ENCODE data around the gene CCDC142.
"Not testable (repeated sequence)": the region's sequence is repeated elsewhere in the genome, so short reads cannot be mapped to it uniquely, and the experiment has no call there.

Gene CCDC142

DNA sequence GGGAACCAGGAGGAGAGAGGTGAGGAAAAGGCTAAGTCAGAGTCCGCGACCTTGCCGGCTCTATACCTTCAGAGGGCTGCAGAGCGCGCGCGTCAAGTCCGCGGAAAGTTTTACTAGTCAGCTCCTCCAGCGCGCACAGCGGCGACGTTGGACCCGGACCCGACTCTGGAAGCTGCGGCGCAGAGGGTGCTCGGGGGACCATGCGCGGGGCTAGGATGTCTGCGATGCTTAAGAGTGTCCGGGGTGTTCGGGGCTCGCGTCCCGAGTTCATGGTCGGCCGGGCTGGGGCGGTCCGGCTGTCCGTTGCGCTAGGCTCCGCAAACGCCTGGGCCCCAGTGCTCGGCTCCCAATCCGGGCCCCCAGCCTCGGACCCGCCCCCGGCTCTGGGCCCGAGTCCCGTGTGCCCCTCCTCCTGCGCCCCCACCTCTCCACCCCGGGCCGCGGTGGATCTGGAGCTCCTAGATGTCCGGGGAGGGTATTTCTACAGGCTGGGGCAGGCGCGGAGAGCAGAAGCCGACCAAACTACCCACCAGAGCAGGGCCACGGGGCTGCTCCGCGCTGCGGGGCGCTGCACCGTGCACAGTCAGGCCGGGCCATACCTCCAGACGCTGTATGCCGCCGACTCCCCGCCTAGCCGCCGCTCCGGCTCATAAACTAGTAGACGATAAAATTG, 16.6 kb upstream of the CCDC142 start, which contains the start of gene LBX2:
LBX2 (minus strand) TSS at position 337 of the 673 bp plus-strand sequence; CDS start at position 271, 66 bp downstream.
- no peak for DNase-seq (ENCODE audit: low read depth, low spot score)

DNA sequence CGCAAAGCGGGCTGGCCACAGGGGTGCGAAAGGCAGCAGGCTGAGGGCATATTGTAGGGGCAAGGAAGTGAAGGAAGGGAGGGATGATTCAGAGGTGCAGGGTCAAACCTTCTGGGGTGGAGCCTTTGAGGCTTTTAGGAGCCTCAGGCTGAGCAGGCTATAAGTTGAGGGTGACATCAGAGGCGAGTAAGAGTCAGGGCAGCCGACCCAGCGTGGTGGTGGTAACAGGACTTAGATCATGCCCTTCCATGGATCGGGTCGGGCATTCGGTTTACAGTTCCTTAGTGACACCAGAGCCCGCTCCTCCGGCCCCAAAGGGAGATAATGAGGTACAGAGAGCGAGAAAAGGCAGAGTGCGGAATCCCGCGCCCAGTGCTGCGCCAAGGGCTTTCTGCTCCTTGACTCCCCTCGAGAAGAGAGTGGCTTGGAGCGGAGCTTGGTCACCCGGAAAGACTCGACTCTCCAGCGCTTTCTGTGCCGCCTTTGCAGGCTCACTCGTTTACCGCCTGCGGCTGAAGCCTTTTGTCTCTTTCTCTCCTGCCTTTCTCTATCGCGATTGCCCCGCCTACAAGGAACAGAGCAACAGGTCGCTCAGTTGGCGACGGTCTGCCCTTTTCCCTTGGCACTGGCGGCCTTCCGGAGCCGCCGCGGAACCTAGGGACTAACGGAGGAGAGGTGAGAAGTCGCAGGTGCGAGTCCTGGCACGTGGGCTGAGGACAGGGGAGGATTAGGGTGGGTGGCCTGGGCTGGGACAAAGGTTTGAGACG, 15.9 kb upstream of the CCDC142 start:
- DNase-seq (ENCODE audit: low read depth, low spot score), result no peak

DNA sequence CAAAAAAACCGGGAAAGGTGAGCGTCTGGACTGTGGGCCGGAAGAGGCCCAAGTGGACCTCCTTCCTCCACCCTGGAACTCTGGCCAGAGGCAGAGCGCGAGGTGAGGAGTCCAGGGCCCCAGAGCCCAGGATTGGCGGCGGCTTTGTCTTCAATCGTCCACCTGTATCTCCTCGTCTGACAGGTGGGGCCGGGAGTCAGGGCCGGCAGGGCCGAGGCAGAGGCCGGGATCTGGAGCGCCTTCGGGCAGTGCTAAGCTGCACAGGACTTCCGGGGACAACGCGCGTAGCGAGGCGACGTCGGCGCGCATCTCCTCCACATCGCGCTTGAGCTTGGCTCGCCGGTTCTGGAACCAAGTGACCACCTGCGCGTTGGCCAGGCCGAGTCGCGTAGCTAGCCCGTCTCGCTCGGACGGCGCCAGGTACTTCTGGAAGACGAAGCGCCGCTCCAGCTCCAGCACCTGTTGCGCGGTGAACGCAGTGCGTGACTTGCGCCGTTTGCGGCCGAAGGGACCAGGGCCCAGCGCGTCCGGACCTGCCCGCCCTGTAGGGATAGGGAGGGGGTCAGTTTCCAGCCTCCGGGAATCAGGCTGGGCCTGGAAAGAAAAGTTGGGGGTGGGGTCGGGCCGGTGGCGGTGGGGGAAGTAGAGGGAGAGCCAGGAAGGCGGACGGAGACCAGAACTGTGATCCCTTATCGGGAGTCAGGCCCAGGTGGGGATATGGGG, 15.1 kb upstream of the CCDC142 start:
- no peak for DNase-seq (ENCODE audit: low read depth, low spot score)

DNA sequence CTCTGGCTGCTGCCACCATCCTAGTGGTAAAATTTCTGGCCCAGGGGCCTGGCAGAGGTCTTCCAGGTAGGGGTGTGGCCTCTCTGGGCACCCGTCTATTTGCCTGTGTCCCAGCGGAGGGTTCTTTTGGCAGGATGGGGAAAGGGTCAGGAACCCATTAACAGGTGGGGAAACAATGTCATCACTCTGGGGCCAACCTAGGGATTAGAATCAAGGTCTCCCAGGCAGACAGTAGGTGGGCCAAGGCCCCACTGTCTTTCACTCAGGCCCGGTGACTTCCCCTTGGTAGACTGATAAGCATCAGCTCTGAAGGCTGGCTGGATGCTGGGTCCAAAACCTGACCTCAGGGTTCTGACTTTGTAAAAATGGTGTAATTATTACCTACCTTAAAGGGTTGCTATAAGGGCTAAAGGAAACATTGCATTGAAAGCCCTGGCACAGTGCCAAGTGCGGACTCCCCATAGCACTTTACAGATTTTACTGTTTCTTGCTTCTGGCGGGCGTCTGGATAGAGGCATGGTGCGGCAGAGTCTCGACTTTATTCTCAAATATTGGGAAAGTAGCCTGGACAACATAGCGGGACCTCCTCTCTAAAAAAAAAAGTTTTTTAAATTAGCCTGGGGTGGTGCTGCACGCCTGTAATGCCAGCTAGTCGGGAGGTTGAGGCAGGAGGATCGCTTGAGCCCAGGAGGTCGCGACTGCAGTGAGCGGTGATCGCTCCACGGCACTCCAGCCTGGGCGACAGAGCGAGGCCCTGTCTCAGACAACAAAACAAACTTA, 14.4 kb upstream of the CCDC142 start:
- no peak for DNase-seq (ENCODE audit: low read depth, low spot score)

DNA sequence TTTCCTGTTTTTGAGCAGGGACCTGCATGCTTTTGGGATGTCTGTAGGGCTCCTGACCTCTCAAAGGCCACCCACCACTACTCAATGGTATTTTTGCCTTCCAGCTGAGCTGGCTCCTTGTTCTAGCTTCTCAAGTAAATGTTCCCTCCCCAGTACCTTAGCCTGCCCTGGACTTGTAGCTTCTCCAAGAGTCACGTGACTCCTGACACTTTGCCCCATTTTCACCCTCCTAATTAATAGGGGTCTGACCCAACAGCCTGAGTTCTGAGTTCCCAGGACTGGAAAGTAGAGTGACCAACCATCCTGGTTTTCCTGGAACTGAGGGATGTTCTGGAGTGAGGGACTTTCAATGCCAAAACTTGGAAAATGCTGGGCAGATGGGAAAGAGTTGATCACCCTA, 12.6 kb upstream of the CCDC142 start:
- DNase-seq (ENCODE audit: low read depth, low spot score), result no peak

DNA sequence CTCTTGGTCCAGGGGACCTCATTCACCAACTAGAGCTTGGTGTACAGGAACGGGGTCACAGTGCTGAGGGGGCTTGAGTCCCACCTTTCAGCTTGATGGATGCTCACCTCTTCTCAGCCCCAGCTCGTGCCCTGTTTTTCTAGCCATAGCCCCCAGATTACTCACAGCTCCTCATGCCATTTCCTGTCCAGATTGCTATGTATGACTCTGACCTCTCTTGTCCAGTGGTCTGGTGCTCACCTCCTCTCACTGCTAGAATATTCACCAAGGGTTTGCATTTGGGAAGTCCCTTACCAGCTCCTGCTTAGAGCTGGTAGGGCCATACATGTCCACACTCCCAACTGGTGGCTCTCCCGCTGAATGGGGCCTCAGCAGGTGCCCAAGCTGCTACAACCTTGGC, 10.7 kb upstream of the CCDC142 start:
- no peak for DNase-seq (ENCODE audit: low read depth, low spot score)

DNA sequence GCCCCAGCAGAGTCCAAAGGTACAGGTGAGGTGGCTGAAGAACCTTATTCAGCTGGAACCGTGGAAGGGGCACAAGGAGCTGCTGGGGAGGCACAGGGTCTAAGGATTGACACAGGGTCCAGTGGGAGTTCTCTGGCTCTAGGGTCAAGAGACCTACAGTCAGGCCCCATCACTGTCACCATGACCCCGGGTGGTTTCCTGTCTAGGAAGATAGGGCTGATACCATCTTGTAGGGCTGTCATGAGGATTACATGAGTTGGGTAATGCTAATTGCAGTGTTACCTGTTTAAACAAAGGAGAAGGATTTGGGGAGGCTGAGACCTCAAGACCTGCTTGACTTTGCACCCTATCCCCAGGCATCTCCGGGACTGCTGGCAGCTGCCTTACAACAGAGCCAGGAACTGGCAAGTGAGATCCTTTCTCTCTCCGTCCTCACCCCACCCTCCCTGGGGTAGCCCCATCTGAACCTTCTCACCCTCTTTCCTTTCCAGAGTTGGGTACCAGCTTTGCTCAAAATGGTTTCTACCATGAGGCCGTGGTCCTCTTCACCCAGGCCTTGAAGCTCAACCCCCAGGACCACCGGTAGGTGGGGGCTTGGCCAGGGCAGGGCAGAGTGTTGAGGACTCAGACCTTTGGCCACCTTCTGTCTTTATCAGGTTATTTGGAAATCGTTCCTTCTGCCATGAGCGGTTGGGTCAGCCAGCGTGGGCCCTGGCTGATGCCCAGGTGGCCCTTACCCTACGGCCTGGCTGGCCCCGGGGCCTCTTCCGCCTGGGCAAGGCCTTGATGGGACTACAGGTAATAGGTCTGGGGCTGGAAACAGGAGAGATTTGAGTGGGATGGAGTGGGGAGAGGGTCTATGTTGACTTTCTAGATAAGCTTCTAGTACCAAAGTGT, 9.1 kb upstream of the CCDC142 start:
- DNase-seq (ENCODE audit: low read depth, low spot score), result no peak

DNA sequence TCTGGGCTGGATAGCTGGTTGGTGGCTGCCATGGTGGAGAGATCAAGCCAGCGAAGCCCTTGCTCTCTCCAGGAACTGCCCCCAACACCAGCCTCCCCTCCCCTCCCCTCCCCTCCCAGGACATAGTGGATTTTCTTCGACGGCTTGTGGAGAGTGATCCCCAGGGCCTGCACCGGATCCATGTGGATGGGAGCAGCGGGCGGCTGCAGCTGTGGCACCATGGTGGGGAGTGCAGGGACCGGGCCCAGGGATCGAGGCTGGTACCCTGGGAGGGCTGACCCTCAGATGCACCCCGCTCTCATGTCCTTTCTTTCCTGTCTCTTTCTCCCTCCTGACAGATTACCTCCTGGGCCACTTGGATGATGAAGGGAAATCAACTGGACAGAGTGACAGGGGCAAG, 7.1 kb upstream of the CCDC142 start:
- no peak for DNase-seq (ENCODE audit: low read depth, low spot score)

DNA sequence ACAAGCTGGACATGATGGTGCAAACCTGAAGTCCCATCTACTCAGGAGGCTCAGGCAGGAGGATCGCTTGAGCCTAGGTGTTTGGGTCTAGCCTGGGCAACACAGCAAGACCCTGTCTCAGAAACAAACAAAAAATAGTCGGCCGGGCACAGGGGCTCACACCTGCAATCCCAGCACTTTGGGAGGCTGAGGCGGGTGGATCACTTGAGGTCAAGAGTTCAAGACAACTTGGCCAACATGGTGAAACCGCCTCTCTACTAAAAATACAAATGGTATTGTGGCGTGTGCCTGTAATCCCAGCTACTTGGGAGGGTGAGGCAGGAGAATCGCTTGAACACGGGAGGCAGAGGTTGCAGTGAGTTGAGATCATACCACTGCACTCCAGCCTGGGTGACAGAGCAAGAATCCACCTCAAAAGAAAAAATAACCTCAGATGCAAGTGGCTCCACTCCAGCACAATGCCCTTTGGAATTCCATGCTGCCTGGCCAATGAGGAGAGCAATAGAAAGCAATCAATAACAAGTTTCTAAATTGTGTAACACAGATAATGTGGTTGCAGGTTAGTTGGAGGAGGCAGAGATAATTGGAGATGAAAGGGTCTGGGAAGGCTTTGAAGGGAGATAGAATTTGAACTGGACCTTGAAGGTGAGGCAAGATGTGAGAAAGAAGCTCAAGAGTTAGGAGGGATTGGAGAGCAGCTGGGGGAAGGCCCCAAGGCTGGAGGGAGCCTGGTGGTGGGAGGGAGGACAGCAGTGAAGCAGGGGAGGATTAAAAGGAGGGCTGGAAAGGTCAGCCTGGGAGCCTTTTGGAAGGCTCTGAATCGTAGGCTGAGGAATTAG, 6.1 kb upstream of the CCDC142 start:
- DNase-seq (ENCODE audit: low read depth, low spot score), result no peak

DNA sequence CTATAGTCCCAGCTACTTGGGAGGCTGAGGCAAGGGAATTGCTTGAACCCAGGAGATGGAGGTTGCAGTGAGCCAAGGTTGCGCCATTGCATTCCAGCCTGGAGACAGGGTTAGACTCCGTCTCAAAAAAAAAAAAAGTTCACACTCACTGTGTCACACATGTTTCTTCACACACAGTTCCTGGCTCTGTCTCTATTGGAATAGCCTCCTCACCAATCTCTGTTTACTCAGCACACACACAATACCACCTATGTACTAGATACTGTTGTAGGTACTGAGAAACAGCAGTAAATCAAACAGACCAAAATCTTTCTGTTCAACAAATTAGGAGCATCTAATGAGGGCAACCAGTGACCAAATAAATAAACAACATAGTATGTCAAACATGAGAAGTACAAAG, 3.3 kb upstream of the CCDC142 start:
- no peak for DNase-seq (ENCODE audit: low read depth, low spot score)

DNA sequence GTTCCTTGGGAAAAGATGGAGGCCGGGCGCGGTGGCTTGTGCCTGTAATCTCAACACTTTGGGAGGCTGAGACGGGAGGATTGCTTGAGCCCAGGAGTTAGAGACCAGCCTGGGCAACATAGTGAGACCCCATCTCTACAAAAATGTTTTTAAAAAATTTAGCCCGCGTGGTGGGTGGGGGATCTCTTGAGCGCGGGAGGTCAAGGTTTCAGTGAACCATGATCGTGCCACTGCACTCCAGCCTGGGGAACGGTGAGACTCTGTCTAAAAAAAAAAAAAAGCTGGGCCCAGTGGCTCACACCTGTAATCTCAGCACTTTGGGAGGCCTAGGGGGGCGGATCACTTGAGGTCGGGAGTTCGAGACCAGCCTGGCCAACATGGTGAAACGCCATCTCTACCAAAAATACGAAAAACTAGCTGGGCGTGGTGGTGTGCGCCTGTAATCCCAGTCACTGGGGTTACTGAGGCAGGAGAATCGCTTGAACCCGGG, 922 bp upstream of the CCDC142 start:
- DNase-seq (ENCODE audit: low read depth, low spot score), result not testable (repeated sequence)

DNA sequence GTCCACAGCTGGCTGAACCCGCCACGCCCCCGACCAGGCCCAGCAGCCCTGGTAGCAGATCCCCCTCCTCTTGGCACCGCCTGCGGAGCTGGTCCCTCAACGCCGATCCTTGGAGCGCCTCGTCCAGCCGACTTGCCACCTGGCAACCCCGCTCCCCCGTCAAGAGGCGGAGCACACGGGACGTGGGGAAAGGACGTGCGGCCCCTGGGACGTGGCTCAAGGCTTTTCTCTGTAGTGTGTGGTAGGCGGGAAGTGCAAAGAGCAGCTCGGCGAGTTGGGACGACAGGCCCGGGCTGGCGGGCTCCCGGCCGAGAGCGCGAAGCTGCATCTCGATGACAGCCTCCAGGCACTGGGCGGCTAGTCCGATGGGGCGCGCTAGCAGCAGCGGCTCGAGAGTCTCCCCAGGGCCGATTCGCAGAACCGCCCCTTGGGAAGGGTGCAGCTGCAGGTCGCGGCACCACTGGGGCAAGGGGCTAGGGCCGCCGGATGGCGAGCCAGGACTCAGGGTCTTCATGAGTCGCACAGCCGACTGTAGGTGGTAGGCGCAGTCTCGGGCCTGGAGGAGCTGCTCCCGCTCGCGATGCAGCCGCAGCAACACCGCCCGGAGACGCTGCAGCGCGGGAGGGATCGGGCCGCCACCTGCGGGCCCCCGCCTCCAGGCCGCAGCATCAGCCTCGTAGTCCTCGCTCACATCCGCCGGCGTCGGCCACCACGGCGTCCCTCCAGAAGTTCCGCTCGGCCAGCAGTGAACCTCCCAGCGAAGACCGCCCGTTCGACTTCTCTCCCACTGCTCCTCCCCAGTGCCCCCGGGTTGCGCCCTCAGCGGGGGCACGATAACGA, 617 bp downstream of the CCDC142 start:
- DNase-seq (ENCODE audit: low read depth, low spot score), result no peak

DNA sequence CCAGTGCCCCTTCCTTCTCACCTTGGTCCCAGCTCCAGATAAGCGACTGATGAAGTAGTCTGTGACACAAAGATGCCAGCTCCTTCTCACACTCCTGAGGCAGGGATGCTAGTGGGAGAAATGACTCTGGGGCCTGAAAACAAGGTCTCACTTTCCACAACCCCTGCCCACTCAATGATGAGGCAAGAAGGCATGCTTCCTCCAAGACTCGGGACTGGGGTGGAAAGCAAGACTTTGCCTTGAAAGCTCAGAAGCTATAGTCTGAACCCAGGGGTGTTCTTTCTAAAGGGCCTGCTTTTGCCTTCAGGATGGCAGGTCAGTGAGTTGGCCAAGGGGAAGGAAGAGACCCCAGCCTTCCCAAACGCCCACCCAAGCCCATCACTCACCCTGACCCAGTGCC, 1.4 kb downstream of the CCDC142 start:
- no peak for DNase-seq (ENCODE audit: low read depth, low spot score)

DNA sequence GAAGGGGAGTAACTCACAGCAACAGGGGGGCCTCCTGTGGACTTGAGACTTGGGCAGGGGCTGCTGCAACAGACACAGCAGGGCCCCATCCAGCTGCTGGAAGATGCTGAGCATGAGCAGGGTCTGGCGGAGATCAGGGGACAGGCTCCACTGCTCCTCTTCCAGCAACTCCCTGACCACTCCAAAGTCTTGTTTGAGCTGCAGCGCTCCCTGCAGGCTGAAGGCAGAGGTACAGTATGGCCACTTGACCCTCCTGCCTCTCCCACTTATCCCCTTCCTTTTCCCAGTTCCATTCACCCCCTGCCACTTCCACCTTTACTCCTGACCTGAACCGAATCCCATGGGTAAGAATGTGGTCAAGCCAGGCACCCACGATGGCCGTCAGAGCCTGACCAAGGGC, 7.9 kb downstream of the CCDC142 start:
- no peak for DNase-seq (ENCODE audit: low read depth, low spot score)

DNA sequence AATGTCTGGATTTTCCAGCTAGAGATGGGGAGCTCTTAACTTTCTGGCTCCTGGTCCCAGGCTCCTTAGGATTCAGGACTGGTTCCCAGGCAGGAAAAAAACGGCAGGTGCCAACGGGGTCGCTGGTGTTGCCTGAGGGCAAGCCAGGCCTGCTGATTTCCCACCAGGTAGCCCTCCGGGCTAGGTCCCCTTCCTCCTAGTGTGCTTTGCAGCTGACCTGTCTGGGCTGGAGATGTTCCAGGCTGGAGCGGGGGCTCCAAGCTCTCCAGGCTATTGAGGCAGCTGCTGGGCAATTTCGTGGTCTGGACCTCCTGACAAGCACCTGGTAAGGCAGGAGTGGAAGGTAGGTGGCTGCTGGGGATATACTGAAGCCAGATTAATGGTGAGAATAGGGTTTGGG, 8.3 kb downstream of the CCDC142 start:
- no peak for DNase-seq (ENCODE audit: low read depth, low spot score)

DNA sequence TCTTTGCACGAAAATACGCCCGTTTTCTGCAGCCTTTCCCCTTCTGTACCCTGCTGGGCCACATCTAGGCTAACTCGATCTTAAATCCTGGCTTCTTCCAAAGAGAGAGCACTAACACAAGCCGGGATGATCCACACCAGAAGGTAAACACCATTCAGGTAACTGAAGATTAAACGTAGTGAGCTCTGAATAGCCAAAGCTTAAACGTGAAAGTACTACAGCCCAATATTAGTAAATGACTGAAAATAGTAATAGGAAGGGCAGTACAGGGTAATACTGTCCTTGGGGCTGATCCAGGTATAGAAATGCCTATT, 9.9 kb downstream of the CCDC142 start:
- DNase-seq (ENCODE audit: low read depth, low spot score), result no peak

DNA sequence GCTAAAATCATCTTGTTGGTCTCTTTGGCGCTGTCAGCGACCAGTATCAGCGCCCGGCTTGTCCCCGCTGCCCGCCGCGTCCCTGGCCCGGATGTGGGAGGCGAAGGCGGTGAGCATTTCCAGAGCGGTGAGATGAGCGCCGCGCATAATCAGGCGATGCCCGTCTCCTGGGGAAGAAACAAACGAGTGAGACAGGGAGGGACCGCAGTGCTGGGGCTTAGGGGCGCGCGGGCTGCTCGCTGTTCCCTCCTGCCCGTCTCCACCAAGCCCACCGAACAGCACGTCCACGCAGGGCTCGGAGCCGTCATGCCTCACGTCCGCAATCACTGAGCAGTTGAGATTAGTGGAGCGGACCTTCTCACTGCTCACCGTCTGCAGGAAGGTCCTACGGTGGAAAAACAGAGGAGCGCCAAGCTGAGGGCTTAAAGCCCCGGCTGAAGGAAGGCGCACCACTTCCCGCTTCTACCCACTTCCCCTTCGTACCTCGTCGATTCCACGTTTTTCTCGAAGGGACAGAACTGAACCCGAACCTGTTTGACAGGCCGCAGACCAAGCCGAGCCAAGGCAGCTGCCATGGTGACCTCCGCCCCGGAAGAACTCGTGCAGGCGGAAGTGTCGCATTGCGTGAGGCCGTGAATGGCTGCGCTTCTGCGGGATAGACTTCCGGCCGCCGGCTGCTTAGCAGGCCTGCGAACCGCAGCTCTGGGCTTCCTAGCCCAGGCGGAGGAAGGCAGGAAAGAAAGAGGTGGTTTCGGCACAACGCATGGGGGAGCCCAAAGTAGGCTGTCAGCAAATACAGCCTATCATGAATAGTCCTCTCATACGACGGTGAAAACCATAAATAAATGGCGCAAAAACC, 10.5 kb downstream of the CCDC142 start, which contains the start of gene MRPL53:
MRPL53 (minus strand) TSS at position 595 of the 859 bp plus-strand sequence; CDS start at position 575, 20 bp downstream.
- DNase-seq (ENCODE audit: low read depth, low spot score), result peak; percentile 85
